Measurements from ENCODE around the gene TRIP4. TPM values are rescaled to one million over a fixed set of nuclear protein-coding genes. Genes with fewer than 3 reads are reported as not detected.

Gene TRIP4
- 19.8 and 26.0 TPM in 2 replicates for total RNA-seq (2022)
- percentile 69 among the genes with signal in this experiment for Bru-seq, nascent RNA
- percentile 66 among the genes with signal in this experiment for BruChase-seq, experiment 1, labeled RNA remaining after a 6-hour chase
- BruChase-seq, experiment 2, labeled RNA remaining after a 2-hour chase, result percentile 62 among the genes with signal in this experiment
- long read RNA-seq, transcript TRIP4-201 (13 exons, 2,045 nt), result major isoform, 45 of 62 reads
- long read RNA-seq, partial matches to known transcripts, result 3 of 62 reads
- long read RNA-seq, other reads (novel, unspliced or antisense), result 10 of 62 reads

GRCh38 chr15:64387562-64388168 is at the start of gene TRIP4:
Gene TRIP4 (plus strand): TSS chr15:64387836. CDS start chr15:64387864, 28 bp downstream.
- H3K9me3 Mint-ChIP-seq (ENCODE audit: unreplicated experiment), result peaks cover 6% of the 10 kb centered on the region
- ChIA-PET POLR2A (interaction anchor here (0.6 to 4.3 kb wide), 32 partner anchors 8 to 349 kb away, joined by 3 to 54 read pairs (median 4); partner anchors contain the start of genes CIAO2A, CSNK1G1, PPIB and ZNF609), CTCF (interaction anchor here (0.5 to 1.2 kb wide), 5 partner anchors 14 to 257 kb away, joined by 3 read pairs; no protein-coding TSS in a partner anchor)
- intact Hi-C loops (cut with micrococcal nuclease), result no loop called here
- no peak for TF ChIP-seq CTCF (IDR thresholded peaks at IDR 0.05; ENCODE audit: unreplicated experiment)
- peaks cover 16% of the 10 kb centered on the region for H3K4me1 Mint-ChIP-seq (ENCODE audit: insufficient read depth, unreplicated experiment)
- peak; percentile 94 for DNase-seq (ENCODE audit: unreplicated experiment)
- H3K27me3 Mint-ChIP-seq (ENCODE audit: insufficient read depth, unreplicated experiment), result no peaks in the 10 kb centered on the region
- peaks cover 6% of the 10 kb centered on the region for H3K36me3 Mint-ChIP-seq (ENCODE audit: insufficient read depth, unreplicated experiment)
- no TSS peak for BruUV-seq (replicated peaks)
- H3K4me3 Mint-ChIP-seq (ENCODE audit: unreplicated experiment), result peak within 1 kb of the TSS; percentile 100
- H3K27ac Mint-ChIP-seq (ENCODE audit: low read depth, unreplicated experiment), result peak within 1 kb of the TSS; percentile 94

- TF ChIP-seq CTCF (IDR thresholded peaks at IDR 0.05; ENCODE audit: unreplicated experiment), result no peak
- ChIA-PET CTCF (no interaction called here), POLR2A (interaction anchor here (0.6 to 1.0 kb wide), 2 partner anchors 15 to 812 kb away, joined by 3 to 4 read pairs; no protein-coding TSS in a partner anchor)
- Mint-ChIP-seq H3K27ac (ENCODE audit: low read depth, unreplicated experiment) (no peak overlapping the region), H3K36me3 (ENCODE audit: insufficient read depth, unreplicated experiment) (peaks cover 10% of the 10 kb centered on the region), H3K4me1 (ENCODE audit: insufficient read depth, unreplicated experiment) (peaks cover 21% of the 10 kb centered on the region), H3K4me3 (ENCODE audit: unreplicated experiment) (no peak overlapping the region), H3K27me3 (ENCODE audit: insufficient read depth, unreplicated experiment) (no peaks in the 10 kb centered on the region), H3K9me3 (ENCODE audit: unreplicated experiment) (no peaks in the 10 kb centered on the region)
- intact Hi-C loops (cut with micrococcal nuclease), result no loop called here
- no TSS peak for BruUV-seq (replicated peaks)
- DNase-seq (ENCODE audit: unreplicated experiment), result no peak
Observed at GRCh38 chr15:64340355-64340754, 47.3 kb upstream of the TRIP4 start.

- no peak for DNase-seq (ENCODE audit: unreplicated experiment)
- Mint-ChIP-seq H3K36me3 (ENCODE audit: insufficient read depth, unreplicated experiment) (peaks cover 18% of the 10 kb centered on the region), H3K4me3 (ENCODE audit: unreplicated experiment) (no peak overlapping the region), H3K4me1 (ENCODE audit: insufficient read depth, unreplicated experiment) (peaks cover 16% of the 10 kb centered on the region), H3K9me3 (ENCODE audit: unreplicated experiment) (no peaks in the 10 kb centered on the region), H3K27me3 (ENCODE audit: insufficient read depth, unreplicated experiment) (no peaks in the 10 kb centered on the region), H3K27ac (ENCODE audit: low read depth, unreplicated experiment) (no peak overlapping the region)
- BruUV-seq (replicated peaks), result no TSS peak
- ChIA-PET POLR2A (interaction anchor here (0.6 to 0.9 kb wide), 2 partner anchors 180 to 209 kb away, joined by 3 to 4 read pairs; no protein-coding TSS in a partner anchor), CTCF (no interaction called here)
- intact Hi-C loops (cut with micrococcal nuclease), result no loop called here
- TF ChIP-seq CTCF (IDR thresholded peaks at IDR 0.05; ENCODE audit: unreplicated experiment), result no peak
Observed at GRCh38 chr15:64341961-64342360, 45.7 kb upstream of the TRIP4 start.

- TF ChIP-seq CTCF (IDR thresholded peaks at IDR 0.05; ENCODE audit: unreplicated experiment), result no peak
- POLR2A ChIA-PET, result no interaction called here
- Mint-ChIP-seq H3K27ac (ENCODE audit: low read depth, unreplicated experiment) (no peak overlapping the region), H3K4me3 (ENCODE audit: unreplicated experiment) (no peak overlapping the region), H3K27me3 (ENCODE audit: insufficient read depth, unreplicated experiment) (no peaks in the 10 kb centered on the region), H3K4me1 (ENCODE audit: insufficient read depth, unreplicated experiment) (peaks cover 16% of the 10 kb centered on the region), H3K36me3 (ENCODE audit: insufficient read depth, unreplicated experiment) (peaks cover 28% of the 10 kb centered on the region), H3K9me3 (ENCODE audit: unreplicated experiment) (no peaks in the 10 kb centered on the region)
- intact Hi-C loops (cut with micrococcal nuclease), result no loop called here
- no peak for DNase-seq (ENCODE audit: unreplicated experiment)
- CTCF ChIA-PET, result interaction anchor here (0.6 kb wide), 1 partner anchor 172 kb away, joined by 3 read pairs; no protein-coding TSS in a partner anchor
- BruUV-seq (replicated peaks), result no TSS peak
Observed at GRCh38 chr15:64343222-64343621, 44.4 kb upstream of the TRIP4 start.
